ENCODE results near the gene FAM20B.

GRCh38 chr1:179061360-179062282 is 35.9 kb downstream of the FAM20B start:
- no peak for TF ChIP-seq CTCF (IDR thresholded peaks at IDR 0.05 in 4 of 5, conservative IDR thresholded peaks at IDR 0.05 in 1 of 5)
- no peak for TF ChIP-seq POLR2A (IDR thresholded peaks at IDR 0.05)

Data from gastrocnemius medialis (tissue), 4 donors.